ENCODE results near the gene PITRM1.
"Not testable (repeated sequence)": the region's sequence is repeated elsewhere in the genome, so short reads cannot be mapped to it uniquely, and the experiment has no call there.

PITRM1 gene

DNA sequence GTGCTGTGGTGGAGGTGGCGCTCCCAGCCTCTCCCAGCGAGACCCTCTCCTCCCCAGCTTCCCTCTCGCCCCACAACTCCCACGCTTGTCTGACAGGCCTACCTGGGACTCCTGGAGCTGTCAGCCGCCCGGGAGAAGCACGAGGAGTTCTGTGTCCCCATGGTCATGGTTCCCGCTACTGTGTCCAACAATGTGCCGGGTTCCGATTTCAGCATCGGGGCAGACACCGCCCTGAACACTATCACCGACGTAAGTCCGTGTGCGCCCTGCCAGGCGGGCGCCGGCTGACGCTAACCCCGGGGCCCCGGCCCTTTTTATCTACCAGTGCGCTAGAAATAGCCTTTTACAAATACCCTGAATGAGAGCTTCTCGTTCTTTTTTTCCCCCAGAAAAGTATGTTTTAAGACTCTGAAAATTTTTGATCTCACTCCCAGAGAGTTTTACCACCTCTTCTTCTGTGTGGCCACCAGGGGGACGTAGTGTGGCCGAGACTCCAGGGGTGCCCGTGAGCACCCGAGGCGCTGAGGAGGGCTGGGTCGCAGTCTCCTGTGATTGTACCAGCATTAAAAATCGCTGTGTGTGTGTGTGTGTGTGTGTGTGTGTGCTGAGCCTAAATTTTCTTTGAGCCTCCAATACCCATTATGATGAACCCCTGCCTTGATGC is 52.7 kb downstream of the PITRM1 start:
- peak; percentile 82 for DNase-seq

- DNase-seq, result no peak
These were observed 53.9 kb downstream of the PITRM1 start for GRCh38 chr10:3118641-3119091.

DNA sequence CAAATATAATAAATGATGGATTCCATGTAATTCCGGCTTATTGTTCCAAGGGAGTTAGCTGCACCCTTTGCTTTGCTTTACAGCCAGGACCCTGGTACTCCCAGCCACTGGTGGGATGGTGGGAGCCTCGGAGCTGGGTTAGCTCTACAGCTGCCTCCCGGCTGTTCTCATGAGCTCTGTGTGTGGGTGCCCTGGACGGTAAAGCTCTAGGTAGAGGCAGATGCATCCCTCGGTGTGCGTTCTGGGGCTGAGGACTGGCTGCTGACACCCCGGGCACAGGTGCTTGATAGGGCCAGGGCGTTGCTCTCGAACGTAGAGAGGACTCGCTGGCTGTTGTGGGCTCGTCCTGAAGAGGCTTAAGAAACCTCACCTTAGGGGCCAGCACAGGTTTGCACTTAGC is 55.1 kb downstream of the PITRM1 start:
- no peak for DNase-seq

DNA sequence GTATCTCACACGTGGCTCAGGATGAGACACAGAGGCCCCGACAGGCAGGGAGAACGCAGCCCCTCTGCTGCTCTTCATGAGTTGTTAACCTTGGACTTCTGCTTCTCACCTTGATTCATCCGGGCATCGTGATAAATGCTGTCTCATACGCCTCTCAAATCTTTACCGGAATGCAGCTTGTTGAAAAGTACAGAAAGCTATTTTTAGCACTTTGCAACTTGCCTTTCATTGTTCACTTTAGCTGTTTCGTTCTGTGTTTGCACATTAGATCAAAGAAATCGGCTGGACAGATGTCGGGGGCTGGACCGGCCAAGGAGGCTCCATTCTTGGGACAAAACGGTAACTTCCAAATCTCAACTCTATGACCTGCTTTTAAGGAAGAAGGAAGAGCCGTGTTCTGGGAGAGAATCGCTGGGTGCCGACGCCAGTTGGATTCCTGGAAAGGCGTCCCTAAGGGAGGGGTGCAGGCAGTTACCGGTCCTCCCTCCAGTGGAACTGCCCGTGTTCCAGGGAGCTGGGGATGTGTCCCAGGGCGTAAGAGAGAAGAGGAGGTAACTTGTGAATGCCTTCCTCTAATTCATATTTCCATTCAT is 56.0 kb downstream of the PITRM1 start:
- no peak for DNase-seq

DNA sequence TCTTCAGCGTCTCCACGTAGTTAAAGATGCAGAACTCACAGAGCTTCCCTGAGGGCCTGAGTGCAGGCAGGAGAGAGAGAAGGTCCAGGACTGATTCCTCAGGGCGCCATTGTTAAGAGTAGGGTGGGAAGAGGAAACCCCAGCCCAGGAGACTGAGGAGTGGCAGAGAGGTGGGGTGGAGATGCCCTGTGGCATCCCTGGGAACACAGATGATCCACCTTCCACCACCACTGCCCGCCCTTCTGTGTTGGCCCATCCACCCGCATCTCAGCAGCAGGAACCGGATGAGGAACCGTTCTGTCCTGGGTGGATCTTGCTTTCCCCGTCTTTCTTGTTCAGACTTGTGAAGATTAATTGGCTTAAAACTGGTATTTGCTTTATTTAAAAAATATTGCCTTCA is 56.9 kb downstream of the PITRM1 start:
- DNase-seq, result no peak

DNA sequence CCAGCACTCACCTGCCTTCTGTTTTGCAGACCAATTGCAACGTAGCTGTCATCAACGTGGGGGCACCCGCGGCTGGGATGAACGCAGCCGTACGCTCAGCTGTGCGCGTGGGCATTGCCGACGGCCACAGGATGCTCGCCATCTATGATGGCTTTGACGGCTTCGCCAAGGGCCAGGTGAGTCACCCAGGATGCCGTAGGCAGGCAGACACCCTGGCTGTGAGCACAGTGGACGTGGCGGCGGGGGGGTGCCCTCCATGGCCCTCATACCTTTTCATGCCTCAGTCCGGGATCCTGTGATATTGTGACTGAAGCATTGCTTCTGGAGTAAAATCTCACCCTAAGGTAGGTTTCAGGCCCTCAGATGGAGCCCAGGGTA is 59.2 kb downstream of the PITRM1 start:
- no peak for DNase-seq

- DNase-seq, result no peak
These were observed 60.9 kb downstream of the PITRM1 start for GRCh38 chr10:3111621-3112163.

- no peak for DNase-seq
These were observed 61.6 kb downstream of the PITRM1 start for GRCh38 chr10:3110782-3111620.

DNA sequence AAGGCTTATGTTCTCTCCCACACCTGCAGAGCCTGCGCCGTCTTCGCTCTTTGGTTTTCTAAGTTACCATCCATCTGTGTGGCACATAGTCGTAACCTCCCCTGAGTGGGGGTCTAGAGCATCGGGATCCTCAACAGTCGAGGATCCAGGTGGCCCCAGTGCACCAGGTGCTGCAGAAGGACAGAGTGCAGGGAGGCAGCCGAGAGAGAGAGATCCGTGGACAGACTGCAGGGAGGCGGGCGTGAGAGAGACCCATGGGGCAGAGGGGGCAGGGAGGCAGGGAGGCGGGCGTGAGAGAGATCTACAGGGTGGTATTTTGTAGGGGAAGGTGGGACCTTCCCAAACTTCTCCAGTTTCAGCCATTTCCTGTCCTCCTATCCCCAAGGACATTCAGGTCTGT is 62.9 kb downstream of the PITRM1 start:
- DNase-seq, result no peak

DNA sequence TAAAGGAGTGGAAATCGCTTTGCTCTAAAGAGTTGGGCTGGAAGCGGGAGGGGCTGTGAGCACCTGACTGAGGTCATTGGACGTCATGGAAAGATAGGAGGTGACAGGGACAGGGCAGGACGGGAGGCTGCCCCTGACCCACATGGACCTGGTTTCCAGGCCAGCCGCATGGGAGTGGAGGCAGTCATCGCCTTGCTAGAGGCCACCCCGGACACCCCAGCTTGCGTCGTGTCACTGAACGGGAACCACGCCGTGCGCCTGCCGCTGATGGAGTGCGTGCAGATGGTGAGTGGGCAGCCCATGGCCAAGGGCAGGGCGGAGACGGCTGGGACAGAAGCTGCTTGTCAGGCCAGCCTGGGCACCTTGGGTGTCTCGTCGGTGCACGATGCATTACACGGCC is 63.4 kb downstream of the PITRM1 start:
- DNase-seq, result no peak

- no peak for DNase-seq
These were observed 63.9 kb downstream of the PITRM1 start for GRCh38 chr10:3108575-3109105.

GRCh38 chr10:3108033-3108432 is 64.5 kb downstream of the PITRM1 start:
- DNase-seq, result no peak

GRCh38 chr10:3107426-3107961 is 65.1 kb downstream of the PITRM1 start:
- no peak for DNase-seq

- no peak for DNase-seq
These were observed 65.6 kb downstream of the PITRM1 start for GRCh38 chr10:3106928-3107425.

GRCh38 chr10:3106328-3106727 is 66.3 kb downstream of the PITRM1 start:
- not testable (repeated sequence) for DNase-seq

- DNase-seq, result no peak
These were observed 66.7 kb downstream of the PITRM1 start for GRCh38 chr10:3105905-3106304.

- no peak for DNase-seq
These were observed 67.4 kb downstream of the PITRM1 start for GRCh38 chr10:3105166-3105565.

- DNase-seq, result no peak
These were observed 68.2 kb downstream of the PITRM1 start for GRCh38 chr10:3104251-3104918.

GRCh38 chr10:3103646-3104045 is 68.9 kb downstream of the PITRM1 start:
- DNase-seq, result no peak

DNA sequence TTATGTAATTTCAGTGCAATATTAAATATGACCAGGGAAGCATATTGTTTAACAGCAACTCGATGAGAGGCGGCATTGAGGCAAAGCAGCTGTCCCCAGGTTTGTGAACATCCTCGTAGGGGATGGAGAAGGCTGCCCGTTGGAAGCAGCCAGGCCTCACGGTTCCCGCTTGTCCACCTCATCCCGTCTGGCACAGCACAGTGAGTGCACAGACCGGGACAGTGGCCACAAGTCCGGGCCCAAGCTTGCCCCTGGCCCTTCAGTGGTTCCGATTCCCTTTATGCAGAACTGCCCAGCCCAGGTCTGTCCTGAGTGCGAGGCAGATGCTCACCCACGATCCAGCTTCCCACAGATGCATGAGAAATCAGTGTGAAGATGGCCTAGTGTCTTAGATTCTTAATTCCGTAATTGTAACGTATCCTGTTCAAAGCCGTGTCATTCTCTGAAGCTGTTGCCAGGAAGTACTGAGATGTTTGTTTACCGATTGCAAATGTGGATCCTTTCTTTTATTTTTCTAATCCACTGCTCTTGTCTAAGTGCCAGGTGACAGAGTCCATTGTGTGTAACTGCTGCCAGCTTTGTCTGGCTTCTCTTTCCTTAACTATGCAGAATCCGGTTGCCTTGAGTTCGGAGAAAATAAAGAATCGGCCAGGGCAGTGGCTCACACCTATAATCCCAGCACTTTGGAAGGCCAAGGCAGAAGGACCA is 69.7 kb downstream of the PITRM1 start:
- DNase-seq, result no peak

DNA sequence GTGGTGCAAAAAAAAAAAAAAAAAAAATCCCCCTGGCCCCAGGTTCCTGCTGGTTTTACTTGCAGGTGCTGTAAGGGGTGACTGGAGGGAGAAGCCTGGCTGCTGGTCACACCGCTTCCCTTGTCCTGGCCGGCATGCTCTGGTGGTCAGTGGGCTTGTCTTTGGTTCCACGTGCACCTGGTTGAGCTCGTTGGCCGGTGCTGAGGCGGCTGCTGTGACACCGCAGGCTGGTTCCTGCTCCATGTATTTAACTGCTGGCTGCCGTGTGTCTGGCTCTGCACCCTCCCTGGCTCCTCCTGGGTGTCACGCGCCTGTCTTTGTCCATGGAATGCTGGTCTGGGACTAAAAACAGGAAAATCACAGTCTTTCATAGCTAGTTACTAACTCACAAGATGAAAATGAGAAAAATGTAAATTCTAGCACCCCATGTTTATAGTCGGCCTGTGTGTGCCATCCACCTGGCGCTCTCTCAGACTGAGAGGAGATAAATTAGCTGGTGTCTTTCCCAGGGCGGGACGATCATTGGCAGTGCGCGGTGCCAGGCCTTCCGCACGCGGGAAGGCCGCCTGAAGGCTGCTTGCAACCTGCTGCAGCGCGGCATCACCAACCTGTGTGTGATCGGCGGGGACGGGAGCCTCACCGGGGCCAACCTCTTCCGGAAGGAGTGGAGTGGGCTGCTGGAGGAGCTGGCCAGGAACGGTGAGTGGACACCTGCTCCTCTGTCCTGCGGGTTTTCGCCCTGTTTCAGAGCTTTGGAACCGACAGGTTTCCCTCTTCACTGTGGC is 71.5 kb downstream of the PITRM1 start:
- no peak for DNase-seq

All from 8988T (cell line).